ENCODE results near the gene EMILIN3.

DNA sequence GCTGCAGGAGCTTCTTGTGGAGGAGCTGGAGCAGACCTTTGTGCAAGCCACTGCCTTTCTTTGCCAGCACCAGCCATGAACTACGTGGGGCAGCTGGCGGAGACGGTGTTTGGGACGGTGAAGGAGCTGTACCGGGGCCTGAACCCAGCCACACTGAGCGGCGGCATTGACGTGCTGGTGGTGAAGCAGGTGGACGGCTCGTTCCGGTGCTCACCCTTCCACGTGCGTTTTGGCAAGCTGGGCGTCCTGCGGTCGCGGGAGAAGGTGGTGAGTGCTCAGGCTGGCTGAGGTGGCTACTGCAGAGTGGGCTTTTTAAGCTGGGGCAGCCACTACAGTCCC, 20.9 kb downstream of the EMILIN3 start:
- TF ChIP-seq, protein P1, sequence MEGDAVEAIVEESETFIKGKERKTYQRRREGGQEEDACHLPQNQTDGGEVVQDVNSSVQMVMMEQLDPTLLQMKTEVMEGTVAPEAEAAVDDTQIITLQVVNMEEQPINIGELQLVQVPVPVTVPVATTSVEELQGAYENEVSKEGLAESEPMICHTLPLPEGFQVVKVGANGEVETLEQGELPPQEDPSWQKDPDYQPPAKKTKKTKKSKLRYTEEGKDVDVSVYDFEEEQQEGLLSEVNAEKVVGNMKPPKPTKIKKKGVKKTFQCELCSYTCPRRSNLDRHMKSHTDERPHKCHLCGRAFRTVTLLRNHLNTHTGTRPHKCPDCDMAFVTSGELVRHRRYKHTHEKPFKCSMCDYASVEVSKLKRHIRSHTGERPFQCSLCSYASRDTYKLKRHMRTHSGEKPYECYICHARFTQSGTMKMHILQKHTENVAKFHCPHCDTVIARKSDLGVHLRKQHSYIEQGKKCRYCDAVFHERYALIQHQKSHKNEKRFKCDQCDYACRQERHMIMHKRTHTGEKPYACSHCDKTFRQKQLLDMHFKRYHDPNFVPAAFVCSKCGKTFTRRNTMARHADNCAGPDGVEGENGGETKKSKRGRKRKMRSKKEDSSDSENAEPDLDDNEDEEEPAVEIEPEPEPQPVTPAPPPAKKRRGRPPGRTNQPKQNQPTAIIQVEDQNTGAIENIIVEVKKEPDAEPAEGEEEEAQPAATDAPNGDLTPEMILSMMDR (IDR thresholded peaks at IDR 0.05; ENCODE audit: insufficient read depth, low read depth, low read length): no peak
- TF ChIP-seq EZH2 (IDR thresholded peaks at IDR 0.05; ENCODE audit: insufficient read depth, low read length): no peak

Measured in astrocyte (in vitro differentiated cells and primary cell).